DND-41 (cell line): ENCODE results near the gene ULBP2.

ENCODE experiments used
- ATAC-seq: fragments of 200-7000 bp; cut with Tn5 transposase; 3 replicates; pipeline ENCODE4 v1.9.1; 2021; ENCODE audit warnings: low read depth; ENCODE audit not compliant: insufficient read depth
- DNase-seq: peaks from one replicate; pipeline ENCODE4 v3.0.0-alpha.2; 2020
- H2AFZ ChIP-seq: 2 replicates; pipeline ENCODE4 v1.6.0; 2012; ENCODE audit warnings: low read depth, low read length
- H3K27ac ChIP-seq: 2 replicates; pipeline ENCODE4 v1.5.1; 2012; ENCODE audit warnings: low read length, inconsistent platforms
- H3K27me3 ChIP-seq: fragments of 200-600 bp; sonication (generic); 2 replicates; pipeline ENCODE4 v1.6.0; 2012; ENCODE audit warnings: low read length, mild to moderate bottlenecking, inconsistent platforms; ENCODE audit not compliant: insufficient read depth, poor library complexity
- H3K36me3 ChIP-seq: 2 replicates; pipeline ENCODE4 v1.5.1; 2012; ENCODE audit warnings: low read length, inconsistent platforms; ENCODE audit not compliant: insufficient read depth
- H3K4me1 ChIP-seq: 2 replicates; pipeline ENCODE4 v1.5.1; 2012; ENCODE audit warnings: mild to moderate bottlenecking, low read length; ENCODE audit not compliant: insufficient read depth
- H3K4me2 ChIP-seq: 2 replicates; pipeline ENCODE4 v1.6.0; 2012; ENCODE audit warnings: mild to moderate bottlenecking, moderate library complexity, low read length, inconsistent platforms; ENCODE audit not compliant: insufficient read depth
- H3K4me3 ChIP-seq, 2 experiments: fragments of 200-600 bp in 1 of 2; shearing (Covaris generic) in 1 of 2; 2 replicates each; pipeline ENCODE4 v1.5.1; 2012 to 2016; ENCODE audit warnings: inconsistent platforms in 2 of 2, low read length in 2 of 2, mild to moderate bottlenecking in 2 of 2, low read depth in 1 of 2, moderate library complexity in 1 of 2
- H3K79me2 ChIP-seq: 2 replicates; pipeline ENCODE4 v1.6.0; 2012; ENCODE audit warnings: low read length, inconsistent platforms; ENCODE audit not compliant: insufficient read depth
- H3K9ac ChIP-seq: 2 replicates; pipeline ENCODE4 v1.6.0; 2012; ENCODE audit warnings: low read depth, mild to moderate bottlenecking, inconsistent platforms, low read length, moderate library complexity
- H3K9me3 ChIP-seq: 2 replicates; pipeline ENCODE4 v1.5.1; 2012; ENCODE audit warnings: low read length, moderate library complexity, mild to moderate bottlenecking, inconsistent platforms; ENCODE audit not compliant: insufficient read depth, severe bottlenecking
- H4K20me1 ChIP-seq: 2 replicates; pipeline ENCODE4 v1.6.0; 2012; ENCODE audit warnings: low read length; ENCODE audit not compliant: insufficient read depth
- EZH2 ChIP-seq: IDR thresholded peaks from 3 replicates; pipeline ENCODE4 v1.6.1; 2012; ENCODE audit warnings: borderline replicate concordance, low read depth, mild to moderate bottlenecking, moderate library complexity, low read length, inconsistent platforms; ENCODE audit not compliant: severe bottlenecking
- TF ChIP-seq, protein P1 (sequence below): IDR thresholded peaks from 2 replicates; pipeline ENCODE4 v1.5.1; 2012; ENCODE audit warnings: borderline replicate concordance, low read length, moderate library complexity, mild to moderate bottlenecking; ENCODE audit not compliant: poor library complexity, severe bottlenecking; ENCODE audit errors: extremely low read depth

Gene ULBP2

DNA sequence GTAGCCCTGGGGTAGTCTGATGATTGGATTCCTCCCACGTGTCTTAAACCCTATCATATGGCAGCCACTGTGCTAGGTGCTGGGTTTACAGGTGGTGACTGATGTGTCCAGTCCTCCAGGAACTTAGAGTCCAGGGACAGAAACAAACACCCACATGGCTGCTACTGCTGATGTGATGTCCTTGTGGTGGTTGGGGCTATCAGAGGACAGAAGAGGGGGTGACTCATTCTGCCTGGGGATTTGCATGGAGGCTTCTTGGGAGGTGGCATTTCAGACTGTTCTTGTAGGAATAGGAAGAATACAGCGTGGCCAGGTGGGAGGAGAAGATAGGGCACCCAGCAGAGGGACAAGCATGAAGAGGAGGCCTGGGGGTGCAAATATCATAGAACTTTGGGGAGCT lies 28.7 kb upstream of the ULBP2 start:
- no peak overlapping the region for H3K9ac ChIP-seq
- no peak for ATAC-seq
- H3K4me2 ChIP-seq, result no peak overlapping the region
- TF ChIP-seq EZH2, result no peak
- TF ChIP-seq, protein P1, sequence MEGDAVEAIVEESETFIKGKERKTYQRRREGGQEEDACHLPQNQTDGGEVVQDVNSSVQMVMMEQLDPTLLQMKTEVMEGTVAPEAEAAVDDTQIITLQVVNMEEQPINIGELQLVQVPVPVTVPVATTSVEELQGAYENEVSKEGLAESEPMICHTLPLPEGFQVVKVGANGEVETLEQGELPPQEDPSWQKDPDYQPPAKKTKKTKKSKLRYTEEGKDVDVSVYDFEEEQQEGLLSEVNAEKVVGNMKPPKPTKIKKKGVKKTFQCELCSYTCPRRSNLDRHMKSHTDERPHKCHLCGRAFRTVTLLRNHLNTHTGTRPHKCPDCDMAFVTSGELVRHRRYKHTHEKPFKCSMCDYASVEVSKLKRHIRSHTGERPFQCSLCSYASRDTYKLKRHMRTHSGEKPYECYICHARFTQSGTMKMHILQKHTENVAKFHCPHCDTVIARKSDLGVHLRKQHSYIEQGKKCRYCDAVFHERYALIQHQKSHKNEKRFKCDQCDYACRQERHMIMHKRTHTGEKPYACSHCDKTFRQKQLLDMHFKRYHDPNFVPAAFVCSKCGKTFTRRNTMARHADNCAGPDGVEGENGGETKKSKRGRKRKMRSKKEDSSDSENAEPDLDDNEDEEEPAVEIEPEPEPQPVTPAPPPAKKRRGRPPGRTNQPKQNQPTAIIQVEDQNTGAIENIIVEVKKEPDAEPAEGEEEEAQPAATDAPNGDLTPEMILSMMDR, result no peak
- H3K27ac ChIP-seq, result no peak overlapping the region
- H3K4me1 ChIP-seq, result no peaks in the 10 kb centered on the region
- H3K79me2 ChIP-seq, result no peaks in the 10 kb centered on the region
- no peak overlapping the region for H3K4me3 ChIP-seq
- no peak overlapping the region for H2AFZ ChIP-seq
- no peaks in the 10 kb centered on the region for H3K36me3 ChIP-seq
- H3K27me3 ChIP-seq, result peaks cover 18% of the 10 kb centered on the region
- DNase-seq, result no peak
- peaks cover 12% of the 10 kb centered on the region for H3K9me3 ChIP-seq
- no peaks in the 10 kb centered on the region; the same call in 1 of the 2 replicates for H4K20me1 ChIP-seq

DNA sequence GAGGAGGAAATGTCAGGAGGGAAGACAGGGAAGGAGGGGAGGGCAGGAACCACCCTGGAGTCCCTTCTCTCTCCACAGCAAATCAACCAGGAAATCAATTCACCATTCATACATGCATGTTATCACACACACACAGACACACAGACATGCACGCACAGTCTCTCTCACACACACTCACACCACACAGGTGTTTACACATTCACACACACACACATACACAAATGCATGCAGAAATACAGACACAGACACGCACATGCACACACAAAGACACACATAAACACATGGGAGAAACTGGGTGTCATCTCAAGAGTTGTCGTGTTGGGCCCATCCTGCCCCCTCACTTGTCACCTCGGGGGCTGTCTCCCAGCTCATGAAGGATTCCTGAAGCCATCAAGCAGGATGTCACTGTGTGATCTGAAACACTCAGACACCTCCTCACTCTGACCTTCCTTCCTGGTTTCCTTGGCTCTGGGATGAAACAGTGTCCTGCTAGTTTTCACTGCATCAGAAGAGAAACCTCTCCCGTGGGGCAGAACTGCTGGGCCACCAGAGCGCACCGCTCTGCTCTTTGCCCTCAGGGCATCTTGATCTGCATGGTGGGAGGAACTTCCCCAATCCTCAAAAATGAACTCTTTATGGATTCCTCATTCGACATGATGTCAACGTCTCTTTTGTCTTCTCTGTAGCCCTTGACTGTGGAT lies 28.1 kb upstream of the ULBP2 start:
- H3K27ac ChIP-seq, result no peak overlapping the region
- TF ChIP-seq EZH2, result no peak
- TF ChIP-seq, protein P1, result no peak
- H3K9ac ChIP-seq, result no peak overlapping the region
- no peaks in the 10 kb centered on the region for H3K36me3 ChIP-seq
- peaks cover 6% of the 10 kb centered on the region for H3K9me3 ChIP-seq
- no peaks in the 10 kb centered on the region for H3K79me2 ChIP-seq
- H2AFZ ChIP-seq, result no peak overlapping the region
- ATAC-seq, result no peak
- no peaks in the 10 kb centered on the region; the same call in 1 of the 2 replicates for H4K20me1 ChIP-seq
- peaks cover 18% of the 10 kb centered on the region for H3K27me3 ChIP-seq
- H3K4me3 ChIP-seq, result no peak overlapping the region
- no peak for DNase-seq
- no peaks in the 10 kb centered on the region for H3K4me1 ChIP-seq
- H3K4me2 ChIP-seq, result no peak overlapping the region

DNA sequence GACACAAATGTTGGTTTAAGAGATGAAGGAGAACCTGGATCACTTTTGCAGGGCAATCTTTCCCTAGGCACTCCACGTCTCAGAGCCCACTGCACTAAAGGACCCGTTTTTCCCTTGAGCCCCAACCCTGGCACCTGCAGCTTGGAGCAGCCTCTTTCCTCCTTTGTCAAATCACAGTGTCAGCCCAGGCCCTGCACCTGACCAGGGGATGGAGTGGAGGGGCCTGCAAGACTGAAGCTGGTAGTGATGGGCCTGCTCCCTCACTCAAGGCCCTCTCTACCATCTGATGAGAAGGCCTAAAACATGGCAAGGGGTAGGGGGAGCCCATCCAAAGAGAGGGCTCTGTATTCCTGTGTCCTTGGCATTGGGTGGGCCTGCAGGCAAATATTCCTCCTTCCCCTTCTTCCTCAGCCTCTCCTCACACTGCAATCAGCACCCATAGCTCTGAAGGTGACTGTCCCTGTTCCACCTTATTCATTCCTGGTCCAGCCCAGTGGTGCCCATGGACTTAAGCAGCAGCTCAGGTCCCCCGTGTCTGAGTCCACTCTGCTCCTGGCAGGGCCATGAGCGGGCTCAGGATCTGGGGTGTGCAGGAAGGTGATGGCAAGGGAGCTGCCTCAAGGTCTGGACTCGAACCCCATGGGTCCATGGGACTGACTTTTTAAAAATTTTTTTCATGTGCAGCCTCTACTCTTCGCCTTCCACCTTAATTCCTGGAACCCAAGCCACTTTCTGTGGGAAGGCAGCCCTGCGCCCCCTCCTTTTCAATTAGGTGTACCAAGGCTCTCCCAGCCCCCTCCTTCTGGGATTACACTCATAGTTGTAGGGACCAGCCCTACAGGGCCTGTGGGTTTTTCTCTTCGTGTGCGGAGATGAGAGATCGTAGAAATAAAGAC lies 25.6 kb upstream of the ULBP2 start:
- Histone ChIP-seq H3K4me2 (no peak overlapping the region), H3K36me3 (no peaks in the 10 kb centered on the region), H3K27ac (no peak overlapping the region), H3K4me3 (no peak overlapping the region), H4K20me1 (no peaks in the 10 kb centered on the region; the same call in 1 of the 2 replicates), H2AFZ (no peak overlapping the region), H3K27me3 (peaks cover 30% of the 10 kb centered on the region), H3K4me1 (no peaks in the 10 kb centered on the region), H3K9ac (no peak overlapping the region), H3K79me2 (no peaks in the 10 kb centered on the region), H3K9me3 (no peaks in the 10 kb centered on the region)
- TF ChIP-seq, protein P1, result no peak
- TF ChIP-seq EZH2, result no peak
- no peak for ATAC-seq
- no peak for DNase-seq
